H9 (cell line): ENCODE results near the gene HUNK. TPM values are rescaled to one million over a fixed set of nuclear protein-coding genes. Genes with fewer than 3 reads are reported as not detected.
A peak's percentile ranks its signal among the peaks of the same experiment; 100 is the strongest.
"Not testable (repeated sequence)": the region's sequence is repeated elsewhere in the genome, so short reads cannot be mapped to it uniquely, and the experiment has no call there.

Experiments used
- DNase-seq: peaks from one replicate; pipeline ENCODE4 v3.0.0-alpha.2; 2017
- H2AFZ ChIP-seq: one replicate; pipeline ENCODE4 v1.6.1; 2013; ENCODE audit warnings: mild to moderate bottlenecking, low read length, control low read depth, moderate library complexity
- H2AK5ac ChIP-seq: 2 replicates; pipeline ENCODE4 v1.6.1; 2013; ENCODE audit warnings: low read length, control low read depth, mixed read lengths; ENCODE audit not compliant: insufficient read length
- H2BK120ac ChIP-seq: one replicate; pipeline ENCODE4 v1.6.1; 2013; ENCODE audit warnings: low read depth, mild to moderate bottlenecking, low read length, control low read depth, inconsistent platforms; ENCODE audit not compliant: poor library complexity, severe bottlenecking
- H2BK12ac ChIP-seq: 2 replicates; pipeline ENCODE4 v1.6.1; 2013; ENCODE audit warnings: low read length, control low read depth, mixed read lengths, low read depth; ENCODE audit not compliant: insufficient read length
- H2BK15ac ChIP-seq: 2 replicates; pipeline ENCODE4 v1.6.1; 2013; ENCODE audit warnings: low read depth, low read length, control low read depth
- H2BK20ac ChIP-seq: one replicate; pipeline ENCODE4 v1.6.1; 2013; ENCODE audit warnings: low read depth, mild to moderate bottlenecking, low read length, control low read depth, inconsistent platforms; ENCODE audit not compliant: poor library complexity, severe bottlenecking
- H2BK5ac ChIP-seq: 2 replicates; pipeline ENCODE4 v1.6.1; 2013; ENCODE audit warnings: low read length, control low read depth, mixed read lengths; ENCODE audit not compliant: insufficient read length
- H3K14ac ChIP-seq: 2 replicates; pipeline ENCODE4 v1.6.1; 2013; ENCODE audit warnings: low read length, control low read depth; ENCODE audit not compliant: insufficient read depth
- H3K18ac ChIP-seq: 2 replicates; pipeline ENCODE4 v1.6.1; 2013; ENCODE audit warnings: low read depth, mild to moderate bottlenecking, mixed read lengths, low read length, control low read depth; ENCODE audit not compliant: insufficient read length
- H3K23ac ChIP-seq: 2 replicates; pipeline ENCODE4 v1.6.1; 2013; ENCODE audit warnings: low read length, control low read depth, mixed read lengths, low read depth; ENCODE audit not compliant: insufficient read length
- H3K23me2 ChIP-seq: 2 replicates; pipeline ENCODE4 v1.6.1; 2013; ENCODE audit warnings: low read depth, mild to moderate bottlenecking, mixed read lengths, low read length, control low read depth; ENCODE audit not compliant: insufficient read length, poor library complexity, severe bottlenecking
- H3K27ac ChIP-seq: 2 replicates; pipeline ENCODE4 v1.5.1; 2013; ENCODE audit warnings: low read length, control low read depth, mixed read lengths, low read depth; ENCODE audit not compliant: insufficient read length
- H3K27me3 ChIP-seq: 2 replicates; pipeline ENCODE4 v1.6.1; 2013; ENCODE audit warnings: low read length, control low read depth, inconsistent platforms; ENCODE audit not compliant: insufficient read depth
- H3K4ac ChIP-seq: 2 replicates; pipeline ENCODE4 v1.6.1; 2013; ENCODE audit warnings: low read depth, mild to moderate bottlenecking, control low read depth, inconsistent platforms, low read length, moderate library complexity
- H3K4me1 ChIP-seq: 2 replicates; pipeline ENCODE4 v1.6.1; 2013; ENCODE audit warnings: low read length, control low read depth, inconsistent platforms; ENCODE audit not compliant: insufficient read depth
- H3K4me2 ChIP-seq: 2 replicates; pipeline ENCODE4 v1.6.1; 2013; ENCODE audit warnings: low read length, control low read depth, mixed read lengths; ENCODE audit not compliant: insufficient read length, insufficient read depth
- H3K56ac ChIP-seq: 2 replicates; pipeline ENCODE4 v1.6.1; 2013; ENCODE audit warnings: low read depth, mild to moderate bottlenecking, mixed read lengths, low read length, control low read depth; ENCODE audit not compliant: insufficient read length
- H3K79me1 ChIP-seq: 2 replicates; pipeline ENCODE4 v1.6.1; 2013; ENCODE audit warnings: low read depth, mild to moderate bottlenecking, moderate library complexity, low read length, control low read depth, inconsistent platforms; ENCODE audit not compliant: insufficient read depth, poor library complexity, severe bottlenecking
- H3K79me2 ChIP-seq: 2 replicates; pipeline ENCODE4 v1.6.1; 2013; ENCODE audit warnings: low read length, control low read depth, inconsistent platforms; ENCODE audit not compliant: insufficient read depth
- H3K9ac ChIP-seq: 2 replicates; pipeline ENCODE4 v1.6.1; 2013; ENCODE audit warnings: low read length, control low read depth, mixed read lengths; ENCODE audit not compliant: insufficient read length; ENCODE audit errors: extremely low read depth
- H3K9me3 ChIP-seq: one replicate; pipeline ENCODE4 v1.6.1; 2013; ENCODE audit warnings: low read depth, low read length, inconsistent platforms; ENCODE audit not compliant: control insufficient read depth
- H3T11ph ChIP-seq: one replicate; pipeline ENCODE4 v1.6.1; 2013; ENCODE audit warnings: mild to moderate bottlenecking, low read length, control low read depth, inconsistent platforms
- H4K20me1 ChIP-seq: one replicate; pipeline ENCODE4 v1.6.1; 2013; ENCODE audit not compliant: control insufficient read depth, insufficient read length, insufficient read depth
- H4K5ac ChIP-seq: 2 replicates; pipeline ENCODE4 v1.6.1; 2013; ENCODE audit warnings: low read depth, mild to moderate bottlenecking, mixed read lengths, low read length, control low read depth; ENCODE audit not compliant: insufficient read length
- H4K8ac ChIP-seq: replicated peaks from 2 replicates; pipeline ENCODE4 v1.6.1; 2013; ENCODE audit warnings: low read length, control low read depth, mixed read lengths, low read depth; ENCODE audit not compliant: insufficient read length
- H4K91ac ChIP-seq: 2 replicates; pipeline ENCODE4 v1.6.1; 2013; ENCODE audit warnings: low read depth, mild to moderate bottlenecking, moderate library complexity, mixed read lengths, low read length, control low read depth; ENCODE audit not compliant: insufficient read length
- H3K27ac Mint-ChIP-seq, 3 experiments: 2 replicates in 2 of 3; 3 replicates in 1 of 3; pipeline ENCODE4 v1.8.0; 2020 to 2021; ENCODE audit warnings: mixed read lengths in 3 of 3, mild to moderate bottlenecking in 1 of 3, moderate library complexity in 1 of 3
- H3K27me3 Mint-ChIP-seq: 2 replicates; pipeline ENCODE4 v1.8.0; 2021; ENCODE audit warnings: low read depth, mild to moderate bottlenecking, moderate library complexity, mixed read lengths
- H3K36me3 Mint-ChIP-seq, 3 experiments: 2 replicates in 2 of 3; 3 replicates in 1 of 3; pipeline ENCODE4 v1.8.0; 2020 to 2021; ENCODE audit warnings: low read depth in 3 of 3, mixed read lengths in 3 of 3; ENCODE audit not compliant: insufficient read depth in 1 of 3
- H3K4me1 Mint-ChIP-seq, 2 experiments: 2 replicates each; pipeline ENCODE4 v1.8.0; 2020; ENCODE audit warnings: mixed read lengths in 2 of 2
- H3K4me3 Mint-ChIP-seq, 2 experiments: 2 replicates in 1 of 2; 3 replicates in 1 of 2; pipeline ENCODE4 v1.8.0; 2020 to 2021; ENCODE audit warnings: mild to moderate bottlenecking in 2 of 2, mixed read lengths in 2 of 2, moderate library complexity in 1 of 2
- H3K9me3 Mint-ChIP-seq, 2 experiments: 2 replicates in 1 of 2; 3 replicates in 1 of 2; pipeline ENCODE4 v1.8.0; 2020; ENCODE audit warnings: mild to moderate bottlenecking in 2 of 2, mixed read lengths in 2 of 2, moderate library complexity in 1 of 2
- WGBS: extraction: QIAGEN DNeasy Blood & Tissue Kit; methylation state at CpG from one replicate; pipeline ENCODE4 v1.1.7; 2013; ENCODE audit warnings: missing lambda C conversion rate, low lambda C conversion rate, mixed read lengths; ENCODE audit not compliant: insufficient read length; ENCODE audit errors: extremely low coverage; 5-methylcytosine and 5-hydroxymethylcytosine counted together
- total RNA-seq: library from RNA; stranded (reverse); gene quantifications from 2 replicates; pipeline ENCODE4 v1.2.1, GENCODE V29; 2021
- TF ChIP-seq, protein P1 (sequence below): fragments of 200-600 bp; sonication (generic); conservative IDR thresholded peaks from 3 replicates; pipeline ENCODE4 v1.8.0; 2021; ENCODE audit warnings: antibody characterized with exemption, mild to moderate bottlenecking

HUNK gene
- total RNA-seq, 1 experiment from 2014 or later, result 5.8 TPM

- H3K27ac Mint-ChIP-seq, result no peak overlapping the region
These were observed 2.2 kb upstream of the HUNK start for GRCh38 chr21:31870472-31871193.

GRCh38 chr21:31871371-31871770 is 1.4 kb upstream of the HUNK start:
- peaks cover 17% of the 10 kb centered on the region for H3K27me3 Mint-ChIP-seq
- no CpG with 5 or more reads among the region's 14 CpGs for WGBS
- peaks cover 15% of the 10 kb centered on the region for H3K23me2 ChIP-seq
- not testable (repeated sequence) for H3K27ac ChIP-seq, H3K18ac ChIP-seq, H2BK12ac ChIP-seq, H3K27ac Mint-ChIP-seq, H3K4me2 ChIP-seq, H3K9me3 ChIP-seq, H3K4me1 ChIP-seq, H3K79me2 ChIP-seq, H4K20me1 ChIP-seq, H3K56ac ChIP-seq, H2BK20ac ChIP-seq, H3K9ac ChIP-seq, H2BK120ac ChIP-seq, H2BK5ac ChIP-seq, H2AK5ac ChIP-seq, DNase-seq, H3K79me1 ChIP-seq, H3K23ac ChIP-seq, H2AFZ ChIP-seq, H3K27me3 ChIP-seq, H3K14ac ChIP-seq, H4K8ac ChIP-seq, H3K9me3 Mint-ChIP-seq, H3T11ph ChIP-seq, H4K5ac ChIP-seq, H4K91ac ChIP-seq, H2BK15ac ChIP-seq, H3K4ac ChIP-seq
- peaks cover 0 to 10% (median 0%) of the 10 kb centered on the region in 3 experiments; a peak in 5 of 7 replicates for H3K36me3 Mint-ChIP-seq
- peaks cover 31 to 33% of the 10 kb centered on the region in 2 experiments for H3K4me1 Mint-ChIP-seq
- peak overlapping the region; percentile 80 to 90; a peak in 4 of 5 replicates for H3K4me3 Mint-ChIP-seq

More at GRCh38 chr21:31870472-31871193, 2.2 kb upstream of the HUNK start:
- Histone ChIP-seq H4K5ac (no peak overlapping the region), H4K8ac (no peak overlapping the region), H3K4ac (no peak overlapping the region), H3K23ac (no peak overlapping the region), H2BK12ac (no peak overlapping the region), H2AK5ac (no peak overlapping the region), H3T11ph (no peak overlapping the region), H3K9ac (no peak overlapping the region), H3K79me2 (no peaks in the 10 kb centered on the region), H4K91ac (no peak overlapping the region), H3K56ac (no peak overlapping the region), H2AFZ (no peak overlapping the region), H2BK5ac (no peak overlapping the region), H2BK120ac (no peak overlapping the region), H3K27me3 (peaks cover 2% of the 10 kb centered on the region; the same call in 1 of the 2 replicates), H3K23me2 (peaks cover 15% of the 10 kb centered on the region), H3K79me1 (no peaks in the 10 kb centered on the region), H3K18ac (no peak overlapping the region), H2BK20ac (no peak overlapping the region), H3K9me3 (no peaks in the 10 kb centered on the region), H3K4me1 (no peaks in the 10 kb centered on the region; the same call in 1 of the 2 replicates), H3K14ac (no peak overlapping the region), H3K27ac (no peak overlapping the region), H2BK15ac (no peak overlapping the region), H4K20me1 (no peaks in the 10 kb centered on the region), H3K4me2 (no peak overlapping the region)
- H3K36me3 Mint-ChIP-seq, result peaks cover 0 to 5% (median 0%) of the 10 kb centered on the region in 3 experiments; a peak in 4 of 7 replicates
- no peak for DNase-seq
- TF ChIP-seq, protein P1, sequence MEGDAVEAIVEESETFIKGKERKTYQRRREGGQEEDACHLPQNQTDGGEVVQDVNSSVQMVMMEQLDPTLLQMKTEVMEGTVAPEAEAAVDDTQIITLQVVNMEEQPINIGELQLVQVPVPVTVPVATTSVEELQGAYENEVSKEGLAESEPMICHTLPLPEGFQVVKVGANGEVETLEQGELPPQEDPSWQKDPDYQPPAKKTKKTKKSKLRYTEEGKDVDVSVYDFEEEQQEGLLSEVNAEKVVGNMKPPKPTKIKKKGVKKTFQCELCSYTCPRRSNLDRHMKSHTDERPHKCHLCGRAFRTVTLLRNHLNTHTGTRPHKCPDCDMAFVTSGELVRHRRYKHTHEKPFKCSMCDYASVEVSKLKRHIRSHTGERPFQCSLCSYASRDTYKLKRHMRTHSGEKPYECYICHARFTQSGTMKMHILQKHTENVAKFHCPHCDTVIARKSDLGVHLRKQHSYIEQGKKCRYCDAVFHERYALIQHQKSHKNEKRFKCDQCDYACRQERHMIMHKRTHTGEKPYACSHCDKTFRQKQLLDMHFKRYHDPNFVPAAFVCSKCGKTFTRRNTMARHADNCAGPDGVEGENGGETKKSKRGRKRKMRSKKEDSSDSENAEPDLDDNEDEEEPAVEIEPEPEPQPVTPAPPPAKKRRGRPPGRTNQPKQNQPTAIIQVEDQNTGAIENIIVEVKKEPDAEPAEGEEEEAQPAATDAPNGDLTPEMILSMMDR, result no peak
- H3K4me3 Mint-ChIP-seq, result no peak overlapping the region
- H3K4me1 Mint-ChIP-seq, result peaks cover 27% of the 10 kb centered on the region in 2 experiments
- peaks cover 12% of the 10 kb centered on the region for H3K27me3 Mint-ChIP-seq
- WGBS, result no CpG with 5 or more reads among the region's 8 CpGs
- H3K9me3 Mint-ChIP-seq, result peaks cover 0 to 4% of the 10 kb centered on the region in 2 experiments; a peak in 2 of 5 replicates
